ENCODE measurements around the gene AJAP1.

DNA sequence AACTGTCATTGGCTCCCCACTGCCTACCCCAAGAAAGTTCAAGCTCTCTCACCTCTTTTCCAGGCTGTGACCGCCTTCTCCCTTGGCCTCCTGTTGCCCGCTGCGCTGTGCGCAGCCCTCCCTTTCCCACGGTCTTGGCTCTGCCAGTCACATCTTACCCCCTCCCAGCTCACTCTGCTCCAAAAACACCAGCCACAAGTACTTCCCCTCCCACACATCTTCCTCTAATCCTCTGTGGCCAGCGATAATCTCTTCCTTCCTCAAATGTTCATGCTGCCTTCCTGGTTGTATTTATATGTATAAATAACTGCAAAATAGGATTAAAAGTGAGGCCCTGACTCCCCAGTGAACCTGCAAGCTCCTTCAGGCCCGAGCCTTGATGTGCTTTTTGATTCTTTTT lies 81.8 kb downstream of the AJAP1 start:
- TF ChIP-seq, protein P1, sequence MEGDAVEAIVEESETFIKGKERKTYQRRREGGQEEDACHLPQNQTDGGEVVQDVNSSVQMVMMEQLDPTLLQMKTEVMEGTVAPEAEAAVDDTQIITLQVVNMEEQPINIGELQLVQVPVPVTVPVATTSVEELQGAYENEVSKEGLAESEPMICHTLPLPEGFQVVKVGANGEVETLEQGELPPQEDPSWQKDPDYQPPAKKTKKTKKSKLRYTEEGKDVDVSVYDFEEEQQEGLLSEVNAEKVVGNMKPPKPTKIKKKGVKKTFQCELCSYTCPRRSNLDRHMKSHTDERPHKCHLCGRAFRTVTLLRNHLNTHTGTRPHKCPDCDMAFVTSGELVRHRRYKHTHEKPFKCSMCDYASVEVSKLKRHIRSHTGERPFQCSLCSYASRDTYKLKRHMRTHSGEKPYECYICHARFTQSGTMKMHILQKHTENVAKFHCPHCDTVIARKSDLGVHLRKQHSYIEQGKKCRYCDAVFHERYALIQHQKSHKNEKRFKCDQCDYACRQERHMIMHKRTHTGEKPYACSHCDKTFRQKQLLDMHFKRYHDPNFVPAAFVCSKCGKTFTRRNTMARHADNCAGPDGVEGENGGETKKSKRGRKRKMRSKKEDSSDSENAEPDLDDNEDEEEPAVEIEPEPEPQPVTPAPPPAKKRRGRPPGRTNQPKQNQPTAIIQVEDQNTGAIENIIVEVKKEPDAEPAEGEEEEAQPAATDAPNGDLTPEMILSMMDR (IDR thresholded peaks at IDR 0.05): no peak
- no peak for TF ChIP-seq ZFX (IDR thresholded peaks at IDR 0.05; ENCODE audit: borderline replicate concordance)
